GF-D8 (cell line): ENCODE data around the gene CEP170B.
"Not testable (repeated sequence)": the region's sequence is repeated elsewhere in the genome, so short reads cannot be mapped to it uniquely, and the experiment has no call there.

Source experiments
- DNase-seq: peaks from one replicate; lab custom pipeline; 2025; lab: John Stamatoyannopoulos, UW

CEP170B gene

GRCh38 chr14:104879201-104879982, 14.3 kb downstream of the CEP170B start:
- DNase-seq = no peak

GRCh38 chr14:104879983-104880565, 15.0 kb downstream of the CEP170B start:
- DNase-seq = no peak

- DNase-seq = no peak
Observed at GRCh38 chr14:104880584-104881210, 15.6 kb downstream of the CEP170B start.

GRCh38 chr14:104881369-104881979, 16.4 kb downstream of the CEP170B start:
- DNase-seq = no peak

GRCh38 chr14:104882325-104882973, 17.4 kb downstream of the CEP170B start:
- no peak for DNase-seq

- DNase-seq = no peak
Observed at GRCh38 chr14:104882991-104883660, 18.1 kb downstream of the CEP170B start.

- DNase-seq = no peak
Observed at GRCh38 chr14:104883681-104884361, 18.8 kb downstream of the CEP170B start.

- not testable (repeated sequence) for DNase-seq
Observed at GRCh38 chr14:104884381-104884780, 19.3 kb downstream of the CEP170B start.

- no peak for DNase-seq
Observed at GRCh38 chr14:104885031-104885972, 20.2 kb downstream of the CEP170B start.

- no peak for DNase-seq
Observed at GRCh38 chr14:104885973-104886689, 21.1 kb downstream of the CEP170B start.

GRCh38 chr14:104886690-104887622, 21.9 kb downstream of the CEP170B start:
- no peak for DNase-seq

- DNase-seq = no peak
Observed at GRCh38 chr14:104887623-104888488, 22.8 kb downstream of the CEP170B start.

GRCh38 chr14:104888489-104889374, 23.7 kb downstream of the CEP170B start:
- no peak for DNase-seq

- DNase-seq = no peak
Observed at GRCh38 chr14:104889375-104889757, 24.3 kb downstream of the CEP170B start.

- DNase-seq = not testable (repeated sequence)
Observed at GRCh38 chr14:104890292-104890691, 25.2 kb downstream of the CEP170B start.

GRCh38 chr14:104891121-104891551, 26.1 kb downstream of the CEP170B start:
- DNase-seq = no peak
